NOMO-1 treated with DMSO at 0.1 percent for 48 hours (cell line): ENCODE results near the gene PKM.

Experiments used
- DNase-seq: peaks from one replicate; lab custom pipeline; 2025; ENCODE audit not compliant: unreplicated experiment; lab: John Stamatoyannopoulos, UW

PKM gene

DNA sequence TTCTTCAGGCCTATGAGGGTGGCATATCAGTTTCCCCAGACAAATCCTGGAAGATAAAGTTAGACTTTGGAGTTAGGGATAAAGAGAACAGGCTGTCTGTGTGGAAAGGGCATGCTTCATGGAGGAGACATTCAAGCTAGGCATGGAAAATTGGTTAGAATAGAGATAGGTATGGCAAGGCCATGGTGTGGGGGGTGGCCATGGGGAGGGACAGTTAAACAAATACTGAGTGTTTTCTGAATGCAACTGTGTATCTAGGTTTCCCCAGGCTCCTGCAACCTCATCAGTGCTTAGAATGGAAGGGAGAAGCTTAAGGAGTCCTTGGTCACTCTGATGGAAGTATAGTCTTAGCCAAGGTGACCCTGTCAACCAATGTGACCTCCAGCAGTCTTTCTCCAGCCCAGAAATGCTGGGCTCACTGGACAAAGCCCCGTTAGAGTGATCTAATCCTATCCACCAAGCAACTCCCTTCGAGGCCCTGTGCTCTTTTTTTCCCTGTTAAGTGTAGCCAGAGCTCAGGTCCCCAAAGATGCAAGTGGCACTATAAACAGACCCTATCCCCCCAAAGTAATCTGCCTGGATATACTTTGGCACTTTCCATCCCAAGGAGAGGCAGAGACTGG lies 5.5 kb upstream of the PKM start:
- no peak for DNase-seq

DNA sequence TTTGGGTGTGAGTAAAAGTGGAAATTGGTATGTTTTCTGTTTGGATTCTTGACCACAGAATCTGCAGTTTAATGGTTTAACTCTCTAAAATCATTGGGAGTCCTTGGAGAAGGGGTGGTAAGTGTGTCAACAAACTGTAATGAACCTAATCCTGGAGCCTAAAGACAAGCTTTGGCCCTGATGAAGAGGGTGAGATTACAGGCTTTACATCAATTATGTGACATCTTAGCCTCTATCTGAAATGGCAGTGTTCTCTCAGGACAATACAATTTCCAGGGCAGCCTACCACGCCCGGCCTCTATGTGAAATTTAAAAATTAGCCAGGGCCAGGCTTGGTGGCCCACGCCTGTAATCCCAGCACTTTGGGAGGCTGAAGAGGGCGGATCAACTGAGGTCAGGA lies 4.3 kb upstream of the PKM start:
- no peak for DNase-seq

DNA sequence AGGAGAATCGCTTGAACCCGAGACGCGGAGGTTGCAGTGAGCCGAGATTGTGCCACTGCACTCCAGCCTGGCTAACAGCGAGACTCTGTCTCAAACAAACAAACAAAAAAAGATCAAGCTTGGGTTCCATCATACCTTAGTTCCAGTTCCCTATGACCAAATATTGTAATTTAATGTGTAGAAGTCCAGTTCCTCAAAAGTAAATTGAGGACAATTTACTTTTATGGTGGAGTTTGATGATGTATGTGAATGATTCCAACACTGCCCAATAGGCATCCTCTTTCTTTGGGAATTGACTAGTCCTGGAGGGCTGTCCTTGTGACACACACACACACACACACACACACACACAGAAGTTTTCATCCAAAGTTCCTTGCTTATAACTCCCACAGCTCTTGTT lies 2.8 kb upstream of the PKM start:
- DNase-seq: peak; percentile 74

DNA sequence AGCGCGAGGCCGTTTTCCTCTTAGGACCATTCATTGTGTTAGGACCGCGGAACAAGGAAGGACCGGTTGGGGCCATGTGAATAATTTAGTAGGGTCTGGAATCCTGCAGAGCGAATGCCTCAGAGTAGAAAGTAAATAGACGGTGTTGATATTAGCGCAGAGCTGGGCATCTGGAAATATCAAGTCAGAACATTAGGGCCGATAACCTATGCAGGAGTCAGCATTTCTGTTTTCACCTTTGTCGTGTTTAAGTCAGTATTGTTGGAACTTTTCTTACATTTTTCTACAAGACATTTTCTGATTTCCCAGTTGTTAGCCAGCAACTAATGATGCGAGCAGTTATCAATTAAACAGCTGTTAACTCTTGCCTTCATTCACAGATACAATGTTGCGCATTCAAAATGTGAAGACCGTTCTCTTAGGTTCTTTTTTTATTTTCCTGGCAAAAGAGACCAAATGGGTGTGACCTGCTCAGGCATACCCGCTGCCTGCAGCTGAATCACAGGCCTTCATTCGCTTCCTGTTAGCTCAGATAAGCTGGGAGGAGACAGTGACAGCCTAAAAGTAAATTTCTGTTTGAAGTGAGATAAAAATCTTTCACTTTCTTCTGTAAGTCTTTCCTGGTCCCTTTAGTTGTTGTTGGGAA lies 966 bp upstream of the PKM start:
- peak; percentile 58 for DNase-seq

DNA sequence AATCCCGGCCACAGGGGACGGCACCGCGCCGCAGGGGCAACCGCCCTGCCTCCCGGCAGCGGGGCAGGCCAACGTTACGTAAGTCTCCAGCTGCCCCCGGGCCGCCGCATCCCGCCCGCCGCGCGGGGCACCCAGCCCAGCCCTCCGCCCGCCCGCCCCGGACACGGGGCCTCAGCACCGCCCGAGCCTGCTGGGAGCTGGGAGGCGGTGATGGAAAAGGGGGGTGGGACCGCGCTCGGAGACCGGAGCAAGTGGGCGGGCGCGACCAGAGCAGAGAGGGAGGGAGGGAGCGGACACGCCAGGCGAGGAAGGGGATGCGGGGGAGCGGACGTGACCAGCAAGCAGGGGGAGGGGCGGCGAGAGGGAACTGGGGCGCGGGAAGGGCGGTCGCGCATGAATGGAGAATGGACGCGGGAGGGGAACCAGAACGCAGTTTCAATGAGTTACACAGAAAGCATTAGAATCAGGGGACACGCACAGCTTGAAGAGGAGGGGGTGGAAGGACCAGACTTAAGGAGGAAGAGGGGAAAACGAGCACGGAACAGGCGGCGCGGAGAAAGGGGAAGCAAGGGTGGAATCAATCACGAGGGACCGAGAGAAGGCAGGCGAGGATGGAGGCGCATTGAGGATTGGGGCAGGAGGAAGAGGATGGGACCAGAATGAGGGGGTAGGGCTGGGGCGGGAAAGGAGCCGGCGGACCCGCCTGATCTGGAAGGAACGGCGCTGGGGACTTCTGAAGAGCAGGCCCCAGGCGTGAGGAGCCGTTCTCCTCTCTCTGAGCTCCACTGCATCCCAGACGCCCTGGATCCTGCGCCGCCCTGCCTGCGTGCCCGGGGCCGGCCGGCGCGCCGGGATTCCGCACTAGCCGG lies 559 bp downstream of the PKM start:
- DNase-seq: peak; percentile 85

DNA sequence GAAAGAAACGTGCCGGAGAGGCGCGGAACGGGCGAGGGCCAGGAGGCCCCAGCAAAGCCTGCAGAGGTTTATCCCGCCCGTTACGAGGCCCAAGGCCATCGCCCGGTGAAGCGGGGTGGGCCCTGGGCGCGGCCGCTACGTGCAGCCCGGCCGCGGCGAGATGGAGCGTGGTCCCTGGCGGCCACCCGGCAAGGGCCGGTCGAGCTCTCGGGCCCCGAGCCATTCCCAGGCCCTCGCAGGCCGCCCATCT lies 1.1 kb downstream of the PKM start:
- DNase-seq: no peak

DNA sequence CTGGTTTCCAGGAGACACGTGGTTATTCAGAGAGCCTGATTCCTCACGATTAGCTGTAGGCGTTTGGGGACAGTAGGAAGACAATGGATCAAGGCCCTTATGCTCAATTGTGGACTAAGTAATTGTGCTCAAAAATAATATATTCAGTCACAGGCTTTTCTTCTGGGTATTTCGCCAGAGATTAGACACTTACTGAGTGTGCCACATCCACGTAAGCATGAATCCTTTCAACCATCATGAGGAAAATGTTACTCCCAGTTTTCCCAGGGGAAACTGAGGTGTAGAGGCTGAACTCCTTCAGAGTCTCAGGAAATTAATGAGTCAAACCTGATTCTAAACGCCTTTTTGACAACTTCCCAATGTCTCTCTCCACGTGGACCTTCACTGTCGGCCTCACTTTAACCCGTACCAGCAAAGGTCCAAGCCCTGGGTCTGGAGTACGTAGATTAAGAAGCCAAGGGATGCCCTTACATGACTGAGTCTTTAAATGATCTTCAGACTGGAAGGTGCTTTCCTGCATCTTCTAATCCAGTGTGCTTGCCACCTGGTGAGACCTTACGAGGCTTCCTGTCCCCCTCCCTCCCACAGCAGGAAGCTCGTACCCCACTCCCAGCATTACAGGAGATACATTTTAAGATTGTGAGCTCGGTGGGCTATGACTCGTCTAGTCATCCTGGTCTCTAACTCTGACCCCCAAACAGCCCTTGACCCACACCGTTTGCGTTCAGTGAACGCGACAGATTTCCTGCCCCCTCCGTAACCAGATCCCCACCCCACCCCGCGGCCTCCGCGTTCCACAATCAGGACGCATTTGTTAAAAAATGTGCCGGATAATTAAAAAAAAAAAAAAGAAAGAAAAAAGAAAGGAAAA lies 1.7 kb downstream of the PKM start:
- no peak for DNase-seq

DNA sequence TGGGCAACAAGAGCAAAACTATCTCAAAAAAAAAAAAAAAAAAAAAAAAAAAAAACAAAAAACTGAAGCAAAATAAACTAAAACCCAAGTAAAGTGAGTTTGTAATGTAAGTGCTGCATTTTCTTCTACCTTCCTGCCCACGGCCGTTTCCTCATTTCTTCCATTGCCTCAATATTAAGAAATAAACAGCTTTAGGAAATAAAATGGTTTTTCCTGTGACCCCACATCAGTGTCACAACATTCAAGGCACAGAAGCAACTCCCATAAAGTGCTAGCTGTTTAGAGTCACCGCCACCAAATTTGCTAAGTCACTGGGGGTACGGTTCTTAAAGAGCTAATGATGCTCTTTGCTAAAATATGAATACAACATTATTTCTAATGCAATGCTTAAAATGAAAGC lies 3.3 kb downstream of the PKM start:
- peak; percentile 77 for DNase-seq

DNA sequence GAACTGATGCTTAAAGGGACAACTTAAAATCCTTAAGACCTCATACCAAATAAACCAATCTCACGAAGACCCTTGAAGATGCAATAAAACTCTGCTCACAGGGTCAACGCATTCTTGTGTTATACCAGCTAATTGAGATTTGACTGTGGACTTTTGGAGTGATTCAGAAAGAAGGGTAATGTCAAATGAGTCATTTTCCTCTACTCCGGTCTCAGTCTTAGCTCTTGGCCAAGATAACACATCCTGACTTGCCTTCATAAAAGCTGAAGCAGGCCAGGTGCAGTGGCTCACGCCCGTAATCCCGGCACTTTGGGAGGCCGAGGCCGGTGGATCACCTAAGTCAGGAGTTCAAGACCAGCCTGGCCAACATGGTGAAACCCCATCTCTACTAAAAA lies 3.8 kb downstream of the PKM start:
- peak; percentile 41 for DNase-seq

DNA sequence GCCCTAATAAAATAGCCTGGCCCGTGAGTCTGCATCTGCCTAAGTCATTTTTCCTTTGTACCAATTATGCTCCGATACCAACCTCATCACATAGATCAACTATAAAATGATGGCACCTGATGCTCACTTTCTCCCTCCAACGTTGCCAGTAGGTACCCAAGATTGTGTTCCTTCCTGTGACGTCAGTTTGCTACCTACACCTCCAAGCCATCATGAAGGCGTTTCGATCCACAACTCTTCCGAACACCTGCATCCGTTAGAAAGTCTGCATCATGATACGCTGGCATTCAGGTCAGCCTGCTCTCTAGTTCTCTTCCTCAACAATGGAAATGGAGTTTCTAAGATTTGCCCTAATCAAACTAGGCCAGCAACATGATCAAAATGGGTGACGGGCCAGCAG lies 7.7 kb downstream of the PKM start:
- DNase-seq: no peak

DNA sequence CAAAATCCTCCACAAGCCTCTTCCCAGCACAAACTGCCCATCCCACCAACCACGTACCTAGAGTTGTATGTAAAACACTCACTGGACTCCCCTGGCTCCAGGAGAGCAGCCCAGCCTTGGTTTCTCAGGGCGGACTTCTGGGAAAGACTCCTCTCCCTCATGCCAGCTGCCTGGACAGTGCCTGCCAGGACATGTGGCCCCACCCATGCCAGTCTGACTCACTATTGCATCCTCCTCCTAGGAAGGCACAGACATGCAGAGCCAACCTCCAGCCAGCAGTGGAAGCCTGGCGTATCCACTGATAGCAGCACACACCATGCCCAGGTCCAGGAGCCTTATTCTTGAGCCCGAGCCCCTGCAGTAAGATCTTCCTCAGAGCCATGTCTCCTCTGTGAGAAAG lies 8.6 kb downstream of the PKM start:
- no peak for DNase-seq

DNA sequence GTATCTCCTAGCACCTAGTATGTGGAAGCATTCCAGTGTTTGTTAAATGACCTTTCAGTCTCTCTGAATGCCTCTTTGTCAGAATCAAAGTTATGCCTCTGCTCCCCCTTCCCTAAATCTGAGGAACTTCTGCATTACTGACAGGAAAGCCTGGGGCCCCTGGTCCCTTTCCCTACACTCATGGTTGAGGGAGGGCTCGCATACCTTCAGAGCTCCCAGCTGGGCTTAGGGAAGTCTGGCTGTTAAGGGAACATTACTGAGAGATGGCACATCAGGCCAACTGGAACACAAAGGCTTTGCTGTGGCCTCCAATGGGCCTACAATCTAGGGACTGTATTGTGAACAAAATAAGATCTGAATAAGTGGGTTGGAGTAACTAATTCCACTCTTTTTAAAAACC lies 10.3 kb downstream of the PKM start:
- no peak for DNase-seq

DNA sequence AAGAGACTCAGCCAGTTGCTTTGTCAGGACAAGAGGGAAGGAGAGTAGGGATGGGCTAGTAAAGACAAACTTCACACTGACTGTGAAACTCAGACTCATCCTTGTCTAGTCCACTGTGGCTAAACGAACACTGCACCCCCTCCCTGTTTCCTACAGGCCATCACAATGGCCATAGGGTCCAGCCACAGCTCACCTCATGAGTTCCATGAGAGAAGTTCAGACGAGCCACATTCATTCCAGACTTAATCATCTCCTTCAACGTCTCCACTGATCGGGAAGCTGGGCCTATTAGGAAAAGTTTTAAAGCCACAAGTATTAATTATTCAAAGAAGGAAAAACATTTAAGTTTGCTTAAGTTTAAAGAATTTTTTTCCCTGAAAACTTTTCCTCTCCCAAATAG lies 13.8 kb downstream of the PKM start:
- no peak for DNase-seq

DNA sequence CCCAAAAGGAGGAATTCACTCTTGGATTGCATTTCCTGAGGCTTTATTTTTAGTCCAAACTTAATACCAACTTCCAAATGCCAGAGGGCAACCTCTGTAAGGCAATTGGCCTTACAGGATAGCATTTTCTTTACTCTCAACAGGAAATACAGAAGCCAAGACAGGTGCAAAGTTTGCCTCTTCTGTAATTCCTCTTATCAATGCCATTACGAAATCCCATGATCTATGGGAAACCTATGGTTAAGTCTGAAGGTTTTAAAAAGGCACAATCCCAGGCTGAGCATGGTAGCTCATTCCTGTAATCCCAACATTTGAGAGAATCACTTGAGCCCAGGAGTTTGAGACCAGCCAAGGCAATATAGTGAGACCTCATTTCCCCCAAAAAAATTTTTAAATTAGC lies 14.9 kb downstream of the PKM start:
- DNase-seq: no peak

DNA sequence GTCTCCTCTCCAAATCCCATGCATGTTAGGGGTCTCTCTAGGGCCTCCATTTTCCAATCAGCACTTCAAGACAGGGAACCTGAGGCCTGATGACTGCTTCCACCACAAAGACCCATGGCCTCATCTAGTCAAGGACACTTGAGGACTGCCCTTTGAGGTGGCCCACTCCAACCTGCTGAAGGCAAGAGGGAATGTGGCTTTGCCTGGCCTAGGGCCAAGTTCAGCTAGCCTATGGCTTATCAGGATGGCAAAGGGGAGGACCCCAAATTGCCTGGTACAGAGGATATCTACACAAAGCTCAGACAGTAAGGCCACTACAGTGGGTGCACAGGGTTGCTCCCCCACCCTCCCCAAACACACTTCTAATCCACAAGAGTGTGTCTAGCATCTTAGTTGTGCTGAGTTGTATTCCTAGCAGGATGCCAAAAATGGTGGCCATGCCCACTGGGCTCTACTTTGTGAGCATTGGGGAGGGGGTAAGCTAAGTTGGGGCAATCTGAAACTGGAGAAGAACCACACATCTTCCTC lies 23.4 kb downstream of the PKM start:
- DNase-seq: no peak

DNA sequence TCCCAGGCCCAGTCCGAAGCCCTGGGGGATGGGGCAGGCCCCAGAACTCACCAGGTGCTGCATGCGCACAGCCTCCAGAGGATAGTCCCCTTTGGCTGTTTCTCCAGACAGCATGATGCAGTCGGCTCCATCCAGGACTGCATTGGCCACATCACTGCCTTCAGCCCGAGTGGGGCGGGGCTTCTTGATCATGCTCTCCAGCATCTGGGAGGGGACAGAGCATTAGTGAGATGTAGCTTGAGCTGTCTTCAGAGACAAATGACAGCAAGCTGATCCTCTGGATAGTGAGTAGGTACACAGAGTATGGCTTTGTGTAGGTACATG lies 24.4 kb downstream of the PKM start:
- no peak for DNase-seq

DNA sequence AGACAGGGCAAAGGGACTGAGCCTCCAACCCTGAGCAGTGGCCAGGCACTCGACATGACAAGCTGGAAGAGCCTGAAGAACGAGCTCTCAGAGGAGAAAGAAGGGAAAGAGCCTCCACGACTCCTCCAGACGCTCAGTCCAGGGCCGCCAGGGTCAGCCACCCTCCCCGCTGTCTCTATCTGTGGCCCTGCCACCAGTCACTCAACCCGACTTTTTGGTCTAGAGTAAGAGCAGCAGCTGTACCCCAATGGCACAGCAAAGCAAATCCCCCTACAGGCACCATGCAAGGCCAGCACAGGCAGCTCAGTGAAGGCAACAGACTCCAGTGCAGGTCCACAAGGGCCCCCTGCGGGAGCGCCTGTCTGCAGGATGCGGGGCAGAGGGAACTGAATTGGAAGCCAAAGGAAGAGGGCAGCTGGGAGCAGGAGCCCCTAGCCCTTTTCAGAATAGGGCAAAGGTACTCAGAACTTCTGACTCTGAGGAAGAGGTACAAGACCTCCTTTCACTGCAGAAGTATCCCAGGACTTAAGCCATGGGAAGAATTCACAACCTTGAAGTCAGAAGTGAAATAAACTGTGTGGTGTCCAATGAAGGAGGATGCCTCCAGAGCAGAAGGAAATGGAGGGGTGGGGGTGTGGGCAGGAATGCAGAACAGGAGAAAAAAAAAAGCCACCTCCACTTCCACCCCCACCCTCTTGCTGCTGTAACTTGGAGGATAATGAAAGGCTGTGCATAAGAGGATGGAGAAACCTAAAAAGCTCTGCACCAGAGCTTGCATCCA lies 24.9 kb downstream of the PKM start:
- no peak for DNase-seq

DNA sequence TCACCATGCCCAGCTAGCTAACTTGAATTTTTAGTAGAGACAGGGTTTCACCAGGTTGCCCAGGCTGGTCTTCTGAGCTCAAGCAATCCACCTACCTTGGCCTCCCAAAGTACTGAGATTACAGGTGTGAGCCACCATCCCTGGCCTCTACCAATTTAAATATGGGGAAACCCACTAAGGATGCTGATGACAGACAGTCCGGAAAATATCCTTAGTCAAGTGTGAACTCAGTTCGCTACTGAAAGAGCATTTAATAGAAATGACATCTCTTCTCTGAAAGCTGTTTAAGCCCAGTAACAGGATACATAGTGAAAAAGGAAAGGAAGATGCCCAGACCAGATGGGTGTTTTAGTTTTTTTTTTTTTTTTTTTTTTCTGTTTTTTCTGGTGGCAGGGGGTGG lies 25.7 kb downstream of the PKM start:
- DNase-seq: no peak

DNA sequence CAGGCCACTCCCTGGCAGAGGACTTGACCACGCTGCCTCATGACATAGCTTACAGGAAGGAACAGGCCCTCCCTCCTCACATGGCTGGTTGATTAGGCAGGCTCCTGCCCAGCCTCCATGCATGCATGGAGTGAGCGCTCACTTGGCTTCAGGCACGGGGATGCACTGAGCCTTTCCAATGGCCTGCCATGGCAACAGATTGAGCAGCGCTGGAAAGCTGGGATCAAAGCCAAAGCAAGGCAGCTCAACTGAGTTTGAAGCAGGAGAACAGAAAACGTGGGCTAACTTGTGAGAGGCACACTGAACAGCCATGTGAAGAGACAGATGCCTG lies 27.5 kb downstream of the PKM start:
- no peak for DNase-seq

DNA sequence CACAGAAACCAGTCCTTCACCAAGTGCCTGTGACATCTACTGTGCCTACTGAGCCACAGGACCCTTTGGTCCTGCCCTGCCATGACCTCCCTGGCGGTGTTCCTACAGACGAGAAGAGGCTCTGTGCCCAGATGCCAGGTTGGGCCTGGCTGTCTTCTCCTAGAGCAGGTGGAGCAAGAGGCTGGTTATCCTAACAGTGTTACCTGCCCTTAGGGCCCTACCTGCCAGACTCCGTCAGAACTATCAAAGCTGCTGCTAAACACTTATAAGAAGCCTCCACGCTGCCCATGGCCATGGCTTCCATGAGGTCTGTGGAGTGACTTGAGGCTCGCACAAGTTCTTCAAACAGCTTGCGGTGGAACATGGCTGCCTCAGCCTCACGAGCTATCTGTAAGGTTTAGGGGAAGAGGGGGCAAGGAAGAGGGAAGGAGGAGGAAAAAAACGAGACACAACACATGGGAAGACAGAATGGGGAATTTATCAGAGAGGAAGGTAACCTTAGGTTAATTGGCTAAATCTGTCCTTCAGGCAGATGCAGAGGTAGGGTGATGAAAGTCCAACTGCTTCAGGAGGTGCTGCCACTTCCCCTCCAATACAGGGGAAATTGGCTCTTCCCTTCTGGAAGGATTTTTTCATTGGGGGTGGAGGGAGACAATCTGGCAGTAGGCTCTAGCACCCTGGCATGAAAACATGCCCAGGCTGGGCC lies 28.0 kb downstream of the PKM start:
- DNase-seq: no peak
